ENCODE results near the gene LARGE1.

- TF ChIP-seq EP300 (IDR thresholded peaks at IDR 0.05; ENCODE audit: borderline replicate concordance) (no peak), REST (IDR thresholded peaks at IDR 0.05; ENCODE audit: low read depth) (no peak), MAX (IDR thresholded peaks at IDR 0.05) (no peak)
Measured at GRCh38 chr22:33331017-33331416, 589.3 kb downstream of the LARGE1 start.
